Germinal center (tissue), 1 donor: ENCODE results near the gene HEMGN.

Experiments
- DNase-seq: peaks from one replicate; pipeline ENCODE4 v3.0.0; 2012; ENCODE audit warnings: mixed read lengths, low spot score

Gene HEMGN

GRCh38 chr9:97928986-97929604, 8.9 kb downstream of the HEMGN start:
- DNase-seq = no peak

GRCh38 chr9:97925497-97926334, 12.3 kb downstream of the HEMGN start:
- DNase-seq = no peak

DNA sequence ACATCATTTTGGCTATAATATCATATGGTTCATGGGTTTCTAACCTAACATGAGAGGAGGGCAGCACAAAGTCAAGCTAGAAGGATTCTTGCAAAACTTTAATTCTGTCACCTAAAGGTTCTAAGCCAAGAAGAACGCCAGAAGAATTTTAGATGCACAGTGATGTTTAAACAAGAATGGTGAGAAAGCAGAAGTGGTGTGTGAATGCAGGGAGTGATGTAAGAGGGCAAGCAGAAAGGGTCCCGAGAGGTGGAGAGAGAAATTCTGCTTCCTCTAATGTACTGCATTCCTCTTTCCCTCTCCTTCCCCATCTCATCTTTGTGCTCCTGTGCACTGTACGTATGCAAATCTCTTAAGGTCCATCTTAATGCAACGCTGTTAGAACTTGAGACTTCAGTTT, 13.6 kb downstream of the HEMGN start:
- DNase-seq = peak; percentile 22

DNA sequence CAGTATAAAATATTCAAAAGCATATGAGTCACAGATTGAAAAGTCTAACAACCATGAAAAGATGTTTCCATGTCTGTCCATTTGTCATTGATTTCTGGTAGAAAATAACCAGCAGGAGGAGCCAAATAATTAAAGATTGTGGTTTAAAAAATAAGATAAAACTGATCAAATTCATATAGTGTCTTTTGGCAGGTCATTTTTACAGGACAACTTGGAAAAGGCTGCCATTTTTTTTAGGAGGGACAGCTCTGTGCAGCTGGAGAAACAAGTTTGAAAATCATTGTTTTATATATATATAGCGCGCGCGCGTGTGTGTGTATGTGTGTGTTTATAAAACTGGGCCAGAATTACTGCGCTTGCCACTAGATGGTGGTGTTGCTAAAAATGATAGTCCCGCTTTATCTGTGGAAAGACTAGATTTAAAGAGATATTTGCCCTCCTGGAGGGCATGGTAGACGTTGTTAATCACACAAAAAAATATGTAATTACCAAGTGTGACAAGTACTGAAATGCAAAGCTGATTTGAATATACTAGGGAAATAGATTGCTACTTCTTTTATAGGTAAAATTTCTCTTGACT, 14.4 kb downstream of the HEMGN start:
- peak; percentile 60 for DNase-seq

- peak; percentile 94 for DNase-seq
Measured at GRCh38 chr9:97921959-97922724, 15.8 kb downstream of the HEMGN start, which contains the start of gene TRMO. TSS of gene TRMO (minus strand) at chr9:97922500. CDS start at chr9:97922493, 7 bp downstream.

DNA sequence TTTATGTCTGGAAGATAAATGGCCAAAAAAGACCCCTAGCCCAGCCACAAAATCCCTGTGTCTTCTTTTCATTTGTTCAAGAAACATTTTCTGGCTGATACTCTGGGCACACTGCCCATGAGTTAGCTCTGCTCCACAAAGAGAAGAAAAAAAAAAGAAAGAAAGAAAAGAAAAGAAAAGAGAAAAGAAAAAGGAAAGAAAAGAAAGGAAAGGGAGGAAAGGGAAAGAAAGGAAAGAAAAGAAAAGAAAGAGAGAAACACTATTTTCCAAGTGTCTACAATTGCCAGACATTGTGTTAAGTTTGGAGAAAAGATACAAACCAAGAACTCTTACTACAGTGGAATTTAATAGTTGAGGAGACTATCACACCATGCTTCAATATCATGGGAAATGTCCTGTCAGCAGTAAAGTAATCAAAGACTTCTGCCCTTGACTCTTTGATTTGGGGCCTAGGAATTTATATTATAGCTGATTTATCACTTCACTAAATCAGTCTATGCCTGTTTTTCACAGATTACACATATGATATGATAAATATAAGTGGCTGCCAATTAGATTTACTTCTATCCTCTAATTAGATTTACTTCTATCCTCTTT, 18.7 kb downstream of the HEMGN start:
- DNase-seq = no peak

DNA sequence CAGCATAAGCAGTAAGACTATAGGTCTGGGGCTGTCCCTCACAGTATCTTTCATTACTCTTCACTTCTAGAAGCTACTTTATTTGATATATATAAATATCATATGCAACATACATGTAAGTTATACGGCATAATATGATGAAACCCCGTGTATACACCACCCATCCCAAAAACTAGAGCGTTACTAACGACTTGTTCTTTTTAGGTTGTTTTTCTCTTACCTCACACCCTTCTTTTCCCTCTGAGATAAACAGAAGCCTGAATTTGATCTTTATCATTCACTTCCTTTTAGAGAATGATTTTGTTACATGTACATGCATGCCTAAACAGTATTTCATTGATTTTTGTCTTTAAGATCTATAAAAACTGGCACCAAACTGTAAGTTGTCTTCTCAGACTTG, 19.4 kb downstream of the HEMGN start:
- no peak for DNase-seq

DNA sequence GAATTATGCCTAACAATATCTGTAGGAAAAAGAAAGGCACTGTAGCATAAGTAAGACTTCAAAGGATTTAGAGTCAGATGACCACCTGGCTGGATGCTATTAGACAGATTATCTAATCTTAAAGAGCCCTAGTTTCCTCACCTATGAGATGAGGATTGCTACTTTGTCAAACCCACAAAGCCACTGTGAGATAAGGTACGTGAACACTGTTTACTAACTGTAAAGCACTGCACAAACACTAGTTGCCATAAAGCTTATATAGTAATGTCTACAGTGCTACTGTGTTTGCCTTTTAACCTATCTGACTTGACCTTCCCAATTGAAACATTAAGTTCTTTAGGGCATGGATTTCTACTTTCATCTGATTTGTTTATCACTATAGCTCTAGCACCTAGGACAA, 26.0 kb downstream of the HEMGN start:
- no peak for DNase-seq

- DNase-seq = no peak
Measured at GRCh38 chr9:97911528-97911927, 26.4 kb downstream of the HEMGN start.

DNA sequence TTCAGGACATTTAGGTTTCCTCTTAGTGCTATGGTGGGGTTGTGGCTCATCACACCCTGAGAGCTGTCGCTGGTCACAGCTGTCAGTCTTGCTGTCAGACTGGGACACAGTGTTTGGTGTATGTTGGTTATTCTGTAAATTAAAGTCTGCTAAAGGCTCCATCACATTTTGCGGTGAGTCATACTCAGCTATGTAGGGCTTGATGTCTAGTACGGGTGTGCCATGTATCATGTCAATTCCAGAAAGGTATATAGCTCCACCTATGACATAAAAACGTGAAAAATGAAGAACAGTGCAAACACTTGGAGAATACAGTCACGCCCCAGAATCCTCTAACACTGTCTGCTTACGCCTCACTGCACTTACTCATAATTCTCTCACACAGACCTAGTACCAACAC, 27.6 kb downstream of the HEMGN start:
- DNase-seq = no peak

DNA sequence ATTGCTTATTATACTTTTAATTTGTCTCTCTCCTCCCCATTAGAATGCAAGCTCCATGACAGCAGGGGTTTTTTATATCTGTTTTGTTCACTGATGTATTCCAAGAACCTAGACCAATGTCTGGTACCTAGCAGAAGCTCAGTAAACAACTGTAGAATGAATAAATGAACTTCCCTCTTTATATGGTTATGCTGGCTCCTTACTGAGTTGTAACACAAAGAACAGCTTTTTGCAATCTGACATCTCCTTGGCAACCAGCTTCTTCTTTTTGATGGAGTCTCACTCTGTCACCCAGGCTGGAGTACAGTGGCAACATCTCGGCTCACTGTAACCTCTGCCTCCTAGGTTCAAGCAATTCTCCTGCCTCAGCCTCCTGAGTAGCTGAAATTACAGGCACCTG, 29.3 kb downstream of the HEMGN start:
- DNase-seq = no peak

GRCh38 chr9:97907632-97908031, 30.3 kb downstream of the HEMGN start:
- DNase-seq = no peak

DNA sequence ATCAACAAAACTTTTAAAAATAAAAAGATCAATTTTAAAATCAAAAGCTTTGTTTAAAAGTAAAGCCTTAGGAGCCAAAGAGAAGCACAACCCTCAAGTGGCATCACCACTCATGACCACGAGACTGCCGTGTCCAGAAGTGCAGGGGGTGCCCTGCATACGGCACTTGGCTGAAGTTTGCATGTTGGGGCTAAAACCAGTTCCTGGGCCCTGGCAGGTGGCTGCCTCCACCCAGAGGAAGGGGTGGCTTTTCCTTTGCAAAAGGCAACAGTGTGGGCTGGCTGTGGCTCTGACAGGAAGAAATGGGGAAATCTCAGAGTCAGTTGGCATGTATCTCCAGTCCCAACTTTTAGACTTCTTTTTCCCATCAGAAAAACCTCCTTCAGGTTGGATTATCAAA, 30.9 kb downstream of the HEMGN start:
- DNase-seq = no peak

GRCh38 chr9:97906236-97906831, 31.6 kb downstream of the HEMGN start:
- no peak for DNase-seq

DNA sequence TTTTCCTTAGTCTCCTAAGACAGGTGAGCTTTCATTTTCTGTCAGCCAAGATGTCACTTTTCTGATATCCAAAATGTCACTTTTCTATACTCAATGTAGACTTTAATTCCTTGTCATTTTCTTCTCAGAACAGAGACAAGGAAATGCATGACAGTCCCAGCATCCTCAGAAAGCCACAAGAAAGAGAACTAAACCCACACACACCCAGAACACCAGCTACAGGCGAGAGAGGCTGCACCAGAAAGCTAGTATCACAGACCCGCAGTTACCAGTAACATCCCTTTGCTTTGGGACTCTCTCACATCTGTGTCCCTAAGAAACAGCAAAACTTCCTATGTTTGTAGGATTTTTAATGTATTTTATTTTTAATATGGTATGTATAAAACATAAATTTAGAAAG, 32.7 kb downstream of the HEMGN start:
- no peak for DNase-seq

GRCh38 chr9:97904725-97905124, 33.2 kb downstream of the HEMGN start:
- DNase-seq = no peak

DNA sequence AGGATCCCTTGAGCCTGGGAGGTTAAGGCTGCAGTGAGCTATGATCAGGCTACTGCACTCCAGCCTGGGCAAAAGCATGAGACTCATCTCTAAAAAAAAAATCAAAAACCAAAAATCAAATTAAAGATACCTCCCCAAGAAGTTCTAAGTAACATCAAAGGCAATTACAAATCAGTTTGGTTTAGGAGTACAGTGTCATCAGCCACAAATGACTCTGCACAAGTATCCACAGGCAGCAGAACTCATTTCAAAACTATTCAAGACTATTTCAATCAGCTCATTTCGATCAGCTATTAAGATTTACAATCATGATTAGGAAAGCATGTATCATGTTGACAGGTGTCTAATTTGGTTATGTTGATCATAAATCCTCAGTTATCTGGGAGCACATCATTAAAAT, 34.8 kb downstream of the HEMGN start:
- DNase-seq = no peak

DNA sequence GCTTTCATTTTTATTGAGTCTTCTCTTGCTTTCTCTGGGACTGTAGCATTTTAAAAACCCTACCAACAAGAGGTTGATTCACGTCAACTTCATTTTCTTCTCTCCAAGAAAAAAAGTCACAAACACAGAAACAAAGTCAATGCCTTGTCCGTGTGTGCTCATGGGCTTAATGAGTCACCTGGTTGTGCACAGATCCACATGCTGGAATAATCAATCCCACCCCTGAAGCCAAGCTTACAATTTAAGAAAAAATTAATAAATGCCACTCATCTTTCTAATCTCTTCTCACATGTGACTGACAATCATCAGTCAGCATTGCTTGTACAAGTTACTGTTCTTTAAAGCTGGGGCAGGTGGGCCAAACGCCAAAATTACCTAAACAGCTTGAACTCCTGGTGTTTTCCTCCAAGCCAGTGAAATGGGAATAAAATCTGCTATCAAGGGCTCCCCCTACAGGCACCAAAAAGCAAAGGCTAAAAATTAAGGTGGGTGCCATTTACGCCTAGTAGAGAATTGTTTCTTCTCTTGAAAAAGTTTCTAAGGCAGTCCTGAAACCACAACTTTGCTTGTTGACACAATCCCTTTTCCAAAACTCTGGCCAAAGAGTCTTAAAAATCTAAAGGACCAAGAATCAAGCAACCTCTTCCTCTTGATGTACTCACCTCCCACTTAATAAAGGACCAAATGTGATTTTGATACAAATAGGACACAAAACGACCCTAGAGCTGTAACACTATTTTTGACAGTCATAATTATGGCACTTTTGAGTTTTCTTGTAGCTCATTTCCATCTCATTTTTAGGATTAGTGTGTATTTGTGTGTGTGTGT, 37.0 kb downstream of the HEMGN start:
- peak; percentile 47 for DNase-seq

DNA sequence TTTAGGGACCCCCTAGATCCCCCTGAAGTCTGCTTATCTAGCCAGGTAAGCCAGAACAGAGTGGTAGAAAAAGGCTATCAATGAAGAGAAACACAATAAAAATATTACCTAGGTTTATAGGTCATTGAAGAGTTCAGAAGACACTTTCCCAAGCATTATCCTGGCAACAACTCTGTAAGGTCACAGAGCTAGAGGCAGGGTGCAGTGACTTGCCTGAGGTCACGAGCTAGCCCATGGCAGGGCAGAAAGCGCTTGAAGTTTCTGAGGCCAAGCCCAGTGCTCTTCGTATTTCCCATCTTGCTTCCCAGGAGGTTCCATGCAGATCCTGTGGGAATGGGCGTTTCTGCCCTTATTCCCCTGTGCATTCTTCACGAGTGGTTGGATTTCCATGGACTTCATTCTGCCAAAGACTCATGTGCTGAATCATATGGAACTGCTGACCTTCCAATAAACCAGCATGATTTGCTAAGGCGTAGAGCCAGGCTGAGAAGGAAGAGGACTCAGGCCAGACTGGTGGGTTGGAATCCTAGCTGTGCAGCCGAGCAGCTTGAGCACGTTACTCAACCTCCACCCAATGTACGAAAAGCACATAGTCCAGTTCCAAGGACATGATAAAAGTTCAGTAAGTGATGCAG, 37.8 kb downstream of the HEMGN start:
- DNase-seq = no peak

DNA sequence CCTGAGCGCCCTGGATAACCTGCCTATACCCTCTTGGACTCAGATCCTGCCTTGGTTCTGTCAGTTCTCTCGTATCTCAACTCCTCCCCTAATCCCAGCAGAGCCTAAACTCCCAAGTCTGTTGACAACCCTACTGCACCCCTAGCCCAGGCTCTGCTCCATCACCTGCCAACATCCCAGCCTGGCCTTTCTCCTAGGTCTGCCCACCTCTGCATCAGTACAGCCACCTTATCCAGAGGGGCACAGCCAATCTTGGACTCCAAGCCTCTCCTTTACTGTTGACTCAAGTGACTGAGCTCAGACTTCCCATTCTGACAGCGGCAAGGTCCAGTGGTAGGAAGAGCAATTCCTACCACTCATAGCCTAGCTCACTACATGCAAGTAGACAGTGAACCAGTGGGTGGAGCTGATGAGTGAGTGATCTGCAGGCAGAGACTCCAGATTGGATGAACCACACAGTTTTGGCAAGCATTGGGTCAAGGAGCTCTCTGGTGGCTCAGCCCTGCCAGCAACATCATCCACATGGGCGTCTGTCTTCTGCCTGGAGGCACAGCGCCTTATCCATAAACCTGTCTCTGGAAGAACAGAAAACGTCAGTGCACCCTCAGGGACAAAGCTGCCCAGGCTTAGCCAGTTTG, 42.2 kb downstream of the HEMGN start:
- DNase-seq = no peak
